Lung (tissue), 12 donors: ENCODE data around the gene TNIK. TPM values are rescaled to one million over a fixed set of nuclear protein-coding genes. Genes with fewer than 3 reads are reported as not detected.

Experiments
- ATAC-seq: fragments of 200-7000 bp; cut with Tn5 transposase; one replicate; pipeline ENCODE4 v1.9.1; 2020; ENCODE audit warnings: moderate number of reproducible peaks; ENCODE audit not compliant: insufficient read depth, low FRiP score
- DNase-seq, 3 donors: peaks; one replicate each; pipeline ENCODE4 v3.0.0-alpha.2; 2013 to 2017
- H3K27ac ChIP-seq, 2 donors: one replicate each; pipeline ENCODE4 v1.5.1; 2013; ENCODE audit warnings: mild to moderate bottlenecking in 2 of 2, moderate library complexity in 2 of 2, control low read depth in 1 of 2, inconsistent platforms in 1 of 2, low read depth in 1 of 2, low read length in 1 of 2
- H3K27me3 ChIP-seq, 3 donors: one replicate each; pipeline ENCODE4 v1.5.1; 2013; ENCODE audit warnings: low read length in 2 of 3; ENCODE audit not compliant: control insufficient read depth in 3 of 3, insufficient read depth in 3 of 3
- H3K36me3 ChIP-seq, 4 donors: one replicate each; pipeline ENCODE4 v1.5.1; 2013; ENCODE audit warnings: low read length in 4 of 4, mild to moderate bottlenecking in 1 of 4, moderate library complexity in 1 of 4; ENCODE audit not compliant: control insufficient read depth in 4 of 4, insufficient read depth in 4 of 4
- H3K4me1 ChIP-seq, 5 donors: one replicate each; pipeline ENCODE4 v1.5.1; 2013; ENCODE audit warnings: low read length in 5 of 5, mild to moderate bottlenecking in 2 of 5, moderate library complexity in 1 of 5; ENCODE audit not compliant: control insufficient read depth in 5 of 5, insufficient read depth in 5 of 5
- H3K4me3 ChIP-seq: one replicate; pipeline ENCODE4 v1.5.1; 2013; ENCODE audit warnings: mild to moderate bottlenecking, control low read depth, moderate library complexity
- H3K9ac ChIP-seq, 2 donors: one replicate each; pipeline ENCODE4 v1.5.1; 2013; ENCODE audit warnings: low read length in 2 of 2, control low read depth in 1 of 2; ENCODE audit not compliant: insufficient read depth in 1 of 2
- H3K9me3 ChIP-seq, 4 donors: one replicate each; pipeline ENCODE4 v1.5.1; 2013; ENCODE audit warnings: low read length in 3 of 4, mild to moderate bottlenecking in 1 of 4, moderate library complexity in 1 of 4; ENCODE audit not compliant: control insufficient read depth in 4 of 4, insufficient read depth in 3 of 4
- CTCF ChIP-seq: IDR thresholded peaks from 2 replicates; pipeline ENCODE4 v1.5.1; 2012; ENCODE audit warnings: mild to moderate bottlenecking; ENCODE audit errors: control extremely low read depth, extremely low read depth
- WGBS, 2 donors: extraction: QIAGEN DNeasy Blood & Tissue Kit; methylation state at CpG; one replicate each; pipeline ENCODE4 v1.1.7; 2013; 5-methylcytosine and 5-hydroxymethylcytosine counted together
- polyA plus RNA-seq, 2 donors: library from polyadenylated mRNA; stranded (reverse); fragments of 200-250 nt; gene quantifications; one replicate each; pipeline ENCODE4 v1.2.1, GENCODE V29; 2013
- total RNA-seq, 2 donors: library from RNA; depleted of rRNA in 1 of 2; stranded (reverse); fragments of >200 nt in 1 of 2; gene quantifications; one replicate each; pipeline ENCODE4 v1.2.1, GENCODE V29; 2014 to 2021
- donor health status: control.
- donor health status: control.
- donor health status: Bipolar disorder and iron deficiency.
- donor health status: healthy.
- donor health status: DM: yes; HTN: yes; CAD: no.

Gene TNIK
- total and polyA plus RNA-seq, 4 donors: 9.4 to 36.3 (median 14.3) TPM

- no peaks in the 10 kb centered on the region for H3K9me3 ChIP-seq
- peak overlapping the region in 1 of 2 donors; percentile 51 for H3K27ac ChIP-seq
- H3K4me3 ChIP-seq: no peak overlapping the region
- WGBS, 2 donors: 55 to 72% methylated on average over 5 of the region's 5 CpGs
- peaks cover 3 to 23% (median 15%) of the 10 kb centered on the region in 5 donors for H3K4me1 ChIP-seq
- H3K9ac ChIP-seq: no peak overlapping the region
- TF ChIP-seq CTCF: no peak
- no peaks in the 10 kb centered on the region for H3K36me3 ChIP-seq
- H3K27me3 ChIP-seq: no peaks in the 10 kb centered on the region
- DNase-seq: peak in 1 of 3 donors; percentile 39
- no peak for ATAC-seq
Measured at GRCh38 chr3:171295484-171296373, 164.5 kb downstream of the TNIK start.

- no peaks in the 10 kb centered on the region for H3K36me3 ChIP-seq
- DNase-seq: no peak
- WGBS, 2 donors: 86 to 89% methylated on average over 1 of the region's 1 CpG
- no peak overlapping the region for H3K27ac ChIP-seq
- H3K4me3 ChIP-seq: no peak overlapping the region
- ATAC-seq: no peak
- no peaks in the 10 kb centered on the region for H3K9me3 ChIP-seq
- H3K4me1 ChIP-seq: peaks cover 3 to 23% (median 15%) of the 10 kb centered on the region in 5 donors
- no peak for TF ChIP-seq CTCF
- no peak overlapping the region for H3K9ac ChIP-seq
- no peaks in the 10 kb centered on the region for H3K27me3 ChIP-seq
Measured at GRCh38 chr3:171293142-171293782, 166.9 kb downstream of the TNIK start.

- ATAC-seq (no peak), DNase-seq (no peak)
- H3K9me3 ChIP-seq: no peaks in the 10 kb centered on the region
- no peak for TF ChIP-seq CTCF
- no peaks in the 10 kb centered on the region for H3K36me3 ChIP-seq
- H3K4me3 ChIP-seq: no peak overlapping the region
- H3K27me3 ChIP-seq: no peaks in the 10 kb centered on the region
- H3K27ac ChIP-seq: no peak overlapping the region
- WGBS, 2 donors: 20 to 48% methylated on average over 2 of the region's 2 CpGs
- peaks cover 2 to 9% (median 5%) of the 10 kb centered on the region in 5 donors for H3K4me1 ChIP-seq
- H3K9ac ChIP-seq: no peak overlapping the region
Measured at GRCh38 chr3:171290680-171291079, 169.5 kb downstream of the TNIK start.
